H1 (cell line): ENCODE results near the gene CBLC. TPM values are rescaled to one million over a fixed set of nuclear protein-coding genes. Genes with fewer than 3 reads are reported as not detected.

Experiments used
- CTCF ChIA-PET: fragments of 300-600 bp; sonication (Branson Sonifier 250); formaldehyde crosslinking; loops from one replicate; lab custom pipeline; 2021; ENCODE audit not compliant: partially characterized antibody; lab: Charles Lee
- POLR2A ChIA-PET: fragments of 300-600 bp; sonication (Branson Sonifier 250); formaldehyde crosslinking; loops from one replicate; lab custom pipeline; 2021; ENCODE audit warnings: inconsistent platforms; ENCODE audit not compliant: partially characterized antibody; lab: Charles Lee
- DNase-seq, 2 experiments: peaks; one replicate each; pipeline versions ENCODE4 v3.0.0 to v3.0.0-alpha.2; 2010 to 2022; ENCODE audit warnings: low spot score in 2 of 2, low read depth in 1 of 2, mixed read lengths in 1 of 2
- FAIRE-seq: peaks from 2 replicates; lab custom pipeline; 2011; peaks lifted over from hg19 to GRCh38; lab: Jason Lieb, UNC
- H2AFZ ChIP-seq: 2 replicates; pipeline ENCODE4 v1.8.1; 2012; ENCODE audit warnings: low read length, inconsistent platforms
- H2AK5ac ChIP-seq: 2 replicates; pipeline ENCODE4 v1.6.1; 2013; ENCODE audit warnings: low read depth, low read length
- H2BK120ac ChIP-seq: replicated peaks from 2 replicates; pipeline ENCODE3; 2013; ENCODE audit warnings: low read depth, low read length, inconsistent platforms
- H2BK12ac ChIP-seq: 2 replicates; pipeline ENCODE4 v1.6.1; 2013; ENCODE audit warnings: low read depth, low read length
- H2BK15ac ChIP-seq: 2 replicates; pipeline ENCODE4 v1.6.1; 2013; ENCODE audit warnings: low read length
- H2BK20ac ChIP-seq: 2 replicates; pipeline ENCODE4 v1.6.1; 2013; ENCODE audit warnings: low read length
- H2BK5ac ChIP-seq: 2 replicates; pipeline ENCODE4 v1.6.1; 2013; ENCODE audit warnings: low read depth, low read length
- H3K14ac ChIP-seq: 2 replicates; pipeline ENCODE4 v1.6.1; 2013; ENCODE audit warnings: inconsistent platforms; ENCODE audit not compliant: insufficient read length
- H3K18ac ChIP-seq: 2 replicates; pipeline ENCODE4 v1.6.1; 2013; ENCODE audit warnings: low read length; ENCODE audit errors: extremely low read depth
- H3K23ac ChIP-seq: 2 replicates; pipeline ENCODE4 v1.6.1; 2013; ENCODE audit warnings: inconsistent platforms; ENCODE audit not compliant: insufficient read length
- H3K23me2 ChIP-seq: 2 replicates; pipeline ENCODE4 v1.6.1; 2013; ENCODE audit warnings: low read depth, low read length
- H3K27ac ChIP-seq: 2 replicates; pipeline ENCODE4 v1.6.1; 2011; ENCODE audit warnings: low read depth, low read length, inconsistent platforms
- H3K27me3 ChIP-seq, 4 experiments: replicated peaks in 1 of 4; 1 replicate in 1 of 4; 2 replicates in 3 of 4; pipeline versions ENCODE4 v1.6.1 to v1.8.1; 2011 to 2013; ENCODE audit warnings: low read length in 3 of 4, mild to moderate bottlenecking in 3 of 4, inconsistent platforms in 2 of 4, mixed read lengths in 2 of 4, moderate library complexity in 1 of 4; ENCODE audit not compliant: control insufficient read depth in 3 of 4, insufficient read depth in 3 of 4; ENCODE audit errors: extremely low read depth in 1 of 4
- H3K36me3 ChIP-seq, 4 experiments: 2 replicates each; pipeline versions ENCODE4 v1.6.1 to v1.8.1; 2011 to 2013; ENCODE audit warnings: mild to moderate bottlenecking in 4 of 4, low read length in 3 of 4, moderate library complexity in 2 of 4, control low read depth in 1 of 4, inconsistent platforms in 1 of 4; ENCODE audit not compliant: insufficient read depth in 4 of 4, control insufficient read depth in 2 of 4
- H3K4ac ChIP-seq: replicated peaks from 2 replicates; pipeline ENCODE3; 2013; ENCODE audit warnings: low read length, low read depth, mixed read lengths, inconsistent platforms; ENCODE audit not compliant: insufficient read length
- H3K4me1 ChIP-seq, 4 experiments: replicated peaks in 1 of 4; 1 replicate in 1 of 4; 2 replicates in 3 of 4; pipeline versions ENCODE4 v1.6.1 to v1.8.1; 2011 to 2013; ENCODE audit warnings: low read length in 3 of 4, inconsistent platforms in 2 of 4, mixed read lengths in 1 of 4; ENCODE audit not compliant: insufficient read depth in 4 of 4, control insufficient read depth in 3 of 4
- H3K4me2 ChIP-seq, 2 experiments: 2 replicates each; pipeline versions ENCODE4 v1.6.1 to v1.8.1; 2011 to 2013; ENCODE audit warnings: low read depth in 2 of 2, low read length in 2 of 2, control low read depth in 1 of 2, inconsistent platforms in 1 of 2, mild to moderate bottlenecking in 1 of 2; ENCODE audit not compliant: insufficient read depth in 1 of 2
- H3K4me3 ChIP-seq, 4 experiments: fragments of 200-600, 300-600 bp in 1 of 4; sonication (generic), shearing (Covaris generic), sonication (Bioruptor Twin) in 1 of 4; 2 replicates each; pipeline versions ENCODE4 v1.5.1 to v1.8.1; 2011 to 2016; ENCODE audit warnings: low read length in 4 of 4, low read depth in 3 of 4, control low read depth in 2 of 4, inconsistent platforms in 2 of 4, mild to moderate bottlenecking in 2 of 4, mixed read lengths in 1 of 4, moderate library complexity in 1 of 4; ENCODE audit not compliant: insufficient read depth in 2 of 4; ENCODE audit errors: extremely low read depth in 1 of 4
- H3K56ac ChIP-seq: replicated peaks from 2 replicates; pipeline ENCODE3; 2013; ENCODE audit warnings: low read depth, mild to moderate bottlenecking, mixed read lengths, low read length, inconsistent platforms; ENCODE audit not compliant: insufficient read length
- H3K79me1 ChIP-seq: 2 replicates; pipeline ENCODE4 v1.6.1; 2013; ENCODE audit warnings: low read depth, low read length, control low read depth
- H3K79me2 ChIP-seq, 2 experiments: 2 replicates each; pipeline versions ENCODE4 v1.6.1 to v1.8.1; 2012 to 2013; ENCODE audit warnings: low read length in 2 of 2, mild to moderate bottlenecking in 2 of 2, inconsistent platforms in 1 of 2; ENCODE audit not compliant: insufficient read depth in 2 of 2, control insufficient read depth in 1 of 2
- H3K9ac ChIP-seq, 4 experiments: replicated peaks in 1 of 4; 1 replicate in 1 of 4; 2 replicates in 3 of 4; pipeline versions ENCODE4 v1.6.1 to v1.8.1; 2011 to 2013; ENCODE audit warnings: low read depth in 3 of 4, low read length in 3 of 4, control low read depth in 2 of 4, mild to moderate bottlenecking in 2 of 4, moderate library complexity in 2 of 4, inconsistent platforms in 1 of 4; ENCODE audit errors: extremely low read depth in 1 of 4
- H3K9me3 ChIP-seq, 2 experiments: 2 replicates each; pipeline versions ENCODE4 v1.6.1 to v1.8.1; 2012 to 2013; ENCODE audit warnings: mild to moderate bottlenecking in 2 of 2, moderate library complexity in 2 of 2, control low read depth in 1 of 2, inconsistent platforms in 1 of 2, low read depth in 1 of 2, low read length in 1 of 2, mixed read lengths in 1 of 2; ENCODE audit not compliant: insufficient read depth in 2 of 2
- H4K20me1 ChIP-seq, 2 experiments: replicated peaks in 1 of 2; 2 replicates each; pipeline versions ENCODE3 to v1.8.1; 2011 to 2013; ENCODE audit warnings: inconsistent platforms in 2 of 2, low read length in 2 of 2, mild to moderate bottlenecking in 1 of 2; ENCODE audit not compliant: insufficient read depth in 2 of 2, control insufficient read depth in 1 of 2
- H4K5ac ChIP-seq: 2 replicates; pipeline ENCODE4 v1.6.1; 2013; ENCODE audit warnings: low read length, low read depth, mixed read lengths, inconsistent platforms; ENCODE audit not compliant: insufficient read length
- H4K8ac ChIP-seq: 2 replicates; pipeline ENCODE4 v1.8.0; 2013; ENCODE audit warnings: mild to moderate bottlenecking, moderate library complexity, low read length, inconsistent platforms; ENCODE audit not compliant: insufficient read depth; ENCODE audit errors: extremely low read depth
- H4K91ac ChIP-seq: replicated peaks from 2 replicates; pipeline ENCODE3; 2013; ENCODE audit warnings: low read length, mixed read lengths, inconsistent platforms; ENCODE audit not compliant: insufficient read length
- CHD2 ChIP-seq: IDR thresholded peaks from 2 replicates; pipeline ENCODE4 v1.6.1; 2012; ENCODE audit warnings: low read length, improper control_type of control experiment
- HDAC2 ChIP-seq, 2 experiments: fragments of 300-600 bp in 1 of 2; sonication (generic) in 1 of 2; IDR thresholded peaks; 2 replicates each; pipeline ENCODE4 v1.6.1; 2011 to 2012; ENCODE audit warnings: low read depth in 2 of 2, low read length in 2 of 2, mild to moderate bottlenecking in 2 of 2, moderate library complexity in 2 of 2, borderline replicate concordance in 1 of 2, inconsistent platforms in 1 of 2
- JUN ChIP-seq: IDR thresholded peaks from 2 replicates; pipeline ENCODE4 v1.6.1; 2011; ENCODE audit warnings: low read depth, mild to moderate bottlenecking, improper control_type of control experiment, low read length
- PHF8 ChIP-seq: fragments of 200-600 bp; sonication (generic); conservative IDR thresholded peaks from 2 replicates; pipeline ENCODE4 v1.7.1; 2012; ENCODE audit warnings: low read depth, mild to moderate bottlenecking, inconsistent platforms, low read length, moderate library complexity
- POLR2A ChIP-seq, 2 experiments: IDR thresholded peaks; 1 replicate in 1 of 2; 2 replicates in 1 of 2; pipeline ENCODE4 v1.6.1; 2011; ENCODE audit warnings: low read depth in 2 of 2, low read length in 2 of 2, mild to moderate bottlenecking in 2 of 2; ENCODE audit errors: control extremely low read depth in 1 of 2
- SAP30 ChIP-seq: fragments of 300-600 bp; sonication (generic); IDR thresholded peaks from 2 replicates; pipeline ENCODE4 v1.7.1; 2012; ENCODE audit warnings: low read length, moderate library complexity, mild to moderate bottlenecking, inconsistent platforms; ENCODE audit not compliant: insufficient read depth, insufficient replicate concordance
- TEAD4 ChIP-seq: IDR thresholded peaks from 2 replicates; pipeline ENCODE4 v1.6.1; 2012; ENCODE audit warnings: low read depth, low read length, inconsistent platforms, mixed read lengths
- WGBS, 2 experiments: shearing (Covaris generic) in 1 of 2; methylation state at CpG; one replicate each; pipeline versions ENCODE4 v1.1.6 to v1.1.7; 2013 to 2015; ENCODE audit warnings: low lambda C conversion rate in 2 of 2, mixed read lengths in 2 of 2, inconsistent platforms in 1 of 2, low coverage in 1 of 2, missing lambda C conversion rate in 1 of 2; ENCODE audit not compliant: insufficient replicate concordance in 2 of 2, insufficient coverage in 1 of 2, insufficient read length in 1 of 2; ENCODE audit errors: extremely low coverage in 1 of 2, missing lambda C conversion rate in 1 of 2; 5-methylcytosine and 5-hydroxymethylcytosine counted together
- polyA plus RNA-seq, 7 experiments: library from polyadenylated mRNA; depleted of rRNA in 3 of 7; stranded (reverse) in 5 of 7; unstranded in 2 of 7; fragments of >200 nt in 5 of 7; fragments of 200-250 nt in 2 of 7; gene quantifications; 1 replicate in 5 of 7; 2 replicates in 1 of 7; 4 replicates in 1 of 7; pipeline versions ENCODE4 v1.2.1 to v1.2.3, GENCODE V29; 2011 to 2013; ENCODE audit warnings: missing spikeins in 2 of 7, mixed read lengths in 2 of 7
- total RNA-seq: library from RNA; stranded (reverse); fragmentation: NEBNext Ultra II Directional; extraction: Animal tissue kit (Norgen Biotek cat#: 25700); gene quantifications from 2 replicates; pipeline ENCODE4 v1.2.1, GENCODE V29; 2021
- TF ChIP-seq, protein P1 (sequence below): IDR thresholded peaks from 2 replicates; pipeline ENCODE4 v1.6.1; 2012; ENCODE audit warnings: inconsistent platforms

Gene CBLC
- total and polyA plus RNA-seq, 2 of the 8 experiments (the other 6 are each of a cell fraction or from before 2014, with no cell fraction given) = 17.4 to 35.7 TPM

DNA sequence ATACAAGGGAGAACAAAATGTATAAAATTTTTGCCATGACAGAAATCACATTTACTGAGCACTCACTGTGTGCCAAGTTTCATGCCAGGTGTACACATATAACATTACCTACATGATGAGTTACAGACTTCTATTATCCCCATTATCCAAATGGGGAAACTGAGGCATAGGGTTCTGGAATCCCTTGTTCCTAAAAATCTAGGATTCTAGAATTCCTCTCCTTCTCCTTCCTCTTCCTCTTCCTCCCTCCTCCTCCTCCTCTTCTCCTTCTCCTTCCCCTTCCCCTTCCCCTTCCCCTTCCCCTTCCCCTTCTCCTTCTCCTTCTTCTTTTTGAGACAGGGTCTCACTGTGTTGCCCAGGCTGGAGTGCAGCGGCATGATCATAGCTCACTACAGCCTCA lies 43.3 kb upstream of the CBLC start:
- CTCF ChIA-PET = interaction anchor here (3.3 to 20.6 kb wide), 3 partner anchors 11 to 74 kb away, joined by 23 to 468 read pairs (median 32); partner anchors contain the start of gene BCAM

More for the DNA sequence above, 43.3 kb upstream of the CBLC start:
- Histone ChIP-seq H3K9ac (no peak overlapping the region), H3K27me3 (peaks cover 0 to 3% (median 0%) of the 10 kb centered on the region in 4 experiments; a peak in 1 of 7 replicates), H2AFZ (no peak overlapping the region), H3K18ac (no peak overlapping the region), H3K27ac (no peak overlapping the region), H3K14ac (no peak overlapping the region), H3K79me1 (no peaks in the 10 kb centered on the region), H3K4me3 (no peak overlapping the region), H3K36me3 (no peaks in the 10 kb centered on the region), H2AK5ac (no peak overlapping the region), H2BK120ac (no peak overlapping the region), H3K23me2 (no peaks in the 10 kb centered on the region), H3K4me1 (no peaks in the 10 kb centered on the region; a peak in 1 of 7 replicates), H3K4me2 (no peak overlapping the region), H4K8ac (no peak overlapping the region), H3K56ac (no peak overlapping the region), H2BK12ac (no peak overlapping the region), H4K20me1 (no peaks in the 10 kb centered on the region), H3K4ac (no peak overlapping the region), H3K9me3 (no peaks in the 10 kb centered on the region), H3K79me2 (no peaks in the 10 kb centered on the region), H2BK5ac (no peak overlapping the region), H4K91ac (no peak overlapping the region), H2BK20ac (no peak overlapping the region), H3K23ac (no peak overlapping the region), H4K5ac (no peak overlapping the region), H2BK15ac (no peak overlapping the region)
- POLR2A ChIA-PET = interaction anchor here (2.1 kb wide), 1 partner anchor 10 kb away, joined by 4 read pairs; no protein-coding TSS in a partner anchor
- FAIRE-seq (no peak), DNase-seq (no peak)
- TF ChIP-seq PHF8 (no peak), SAP30 (no peak), JUN (no peak), POLR2A (IDR thresholded peaks at IDR 0.05; ENCODE audit: control extremely low read depth in 1 of 2, low read depth in 2 of 2, low read length in 2 of 2) (no peak), HDAC2 (IDR thresholded peaks at IDR 0.05; ENCODE audit: borderline replicate concordance in 1 of 2, low read depth in 2 of 2, low read length in 2 of 2) (no peak), CHD2 (no peak), TEAD4 (no peak)
- TF ChIP-seq, protein P1, sequence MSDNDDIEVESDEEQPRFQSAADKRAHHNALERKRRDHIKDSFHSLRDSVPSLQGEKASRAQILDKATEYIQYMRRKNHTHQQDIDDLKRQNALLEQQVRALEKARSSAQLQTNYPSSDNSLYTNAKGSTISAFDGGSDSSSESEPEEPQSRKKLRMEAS = no peak
- WGBS, 2 experiments = no CpG with 5 or more reads among the region's 1 CpG
